HG02981 (cell line): ENCODE data around the gene FOXJ1.

ENCODE experiments used
- ATAC-seq: cut with Tn5 transposase; IDR thresholded peaks from one replicate; pipeline ENCODE4 v1.9.1; 2021; ENCODE audit warnings: mild to moderate bottlenecking, moderate library complexity; ENCODE audit not compliant: unreplicated experiment

Gene FOXJ1

DNA sequence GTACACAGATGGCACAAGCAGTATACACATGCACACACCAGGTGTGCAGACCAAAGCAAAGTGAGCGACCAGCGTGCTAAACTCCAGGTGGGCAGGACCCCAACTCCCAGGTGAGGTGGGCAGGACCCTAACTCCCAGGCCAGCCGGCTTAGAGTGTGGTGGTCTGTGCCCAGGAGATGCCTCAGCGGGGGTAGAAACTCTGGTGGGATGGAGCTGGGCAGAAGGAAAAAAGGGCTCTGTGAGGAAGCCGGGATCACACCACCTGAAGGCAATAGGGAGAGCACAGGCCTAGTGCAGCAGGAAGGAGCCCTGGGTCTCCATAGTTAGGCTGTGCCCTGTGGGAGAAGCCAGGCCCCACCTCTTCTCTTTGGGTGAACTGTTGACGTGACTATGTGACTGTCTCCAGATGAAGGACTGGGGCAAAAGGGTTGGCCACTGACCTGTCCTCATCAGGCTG, 1.6 kb upstream of the FOXJ1 start:
- no peak for ATAC-seq

DNA sequence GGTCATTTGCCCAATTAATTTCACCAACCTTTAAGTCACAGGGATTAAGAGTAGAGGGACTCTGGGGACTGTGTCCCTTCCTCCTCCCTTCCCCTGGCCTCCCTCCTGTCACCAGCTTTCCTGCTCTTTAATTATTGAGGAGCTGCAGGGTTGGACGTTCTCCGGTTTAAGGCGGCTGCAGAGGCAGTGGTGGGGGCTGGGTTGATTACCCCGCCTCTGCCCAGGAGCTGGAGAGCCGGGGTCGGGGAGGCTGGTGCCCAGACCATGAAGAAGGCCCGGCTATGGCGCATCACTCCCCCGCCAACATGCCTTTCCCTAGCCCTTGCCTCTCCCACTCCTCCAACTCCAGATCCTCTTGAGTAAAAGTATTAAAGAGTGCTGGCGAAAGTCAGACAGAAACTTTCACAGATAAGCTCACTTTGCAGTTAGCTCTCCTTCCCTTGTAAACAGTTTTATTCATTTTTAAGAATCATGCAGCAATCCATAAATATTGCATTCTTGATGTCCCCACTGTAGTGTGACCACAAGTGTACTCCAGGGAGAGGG, 1.1 kb upstream of the FOXJ1 start:
- no peak for ATAC-seq

DNA sequence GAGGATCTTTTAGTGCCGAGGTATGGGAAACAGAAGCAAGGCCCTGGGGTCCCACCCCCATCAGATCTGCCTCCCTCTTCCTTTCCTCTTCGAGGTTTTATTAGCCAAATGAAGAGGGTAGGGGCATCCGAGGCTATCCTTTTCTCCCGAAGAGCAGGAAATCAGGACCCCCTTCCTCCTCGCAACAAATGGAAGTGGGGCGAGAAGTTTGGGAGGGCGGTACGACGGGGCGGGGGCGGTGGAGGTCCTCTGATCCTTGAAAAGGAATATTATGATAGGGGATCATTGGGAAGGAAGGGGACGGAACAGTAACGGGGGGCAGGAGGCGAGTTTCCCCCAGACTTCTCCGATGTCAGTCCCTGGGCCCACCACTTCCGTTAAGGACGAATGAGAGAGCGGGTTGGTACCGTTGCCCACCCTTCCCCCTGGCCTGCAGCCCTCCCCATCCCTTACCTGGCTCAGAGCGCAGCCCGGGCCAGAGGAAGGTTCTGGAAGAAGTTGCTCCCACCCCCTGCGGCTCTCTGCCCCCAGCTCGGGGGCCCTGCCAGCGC, 309 bp downstream of the FOXJ1 start:
- ATAC-seq: peak; percentile 15

DNA sequence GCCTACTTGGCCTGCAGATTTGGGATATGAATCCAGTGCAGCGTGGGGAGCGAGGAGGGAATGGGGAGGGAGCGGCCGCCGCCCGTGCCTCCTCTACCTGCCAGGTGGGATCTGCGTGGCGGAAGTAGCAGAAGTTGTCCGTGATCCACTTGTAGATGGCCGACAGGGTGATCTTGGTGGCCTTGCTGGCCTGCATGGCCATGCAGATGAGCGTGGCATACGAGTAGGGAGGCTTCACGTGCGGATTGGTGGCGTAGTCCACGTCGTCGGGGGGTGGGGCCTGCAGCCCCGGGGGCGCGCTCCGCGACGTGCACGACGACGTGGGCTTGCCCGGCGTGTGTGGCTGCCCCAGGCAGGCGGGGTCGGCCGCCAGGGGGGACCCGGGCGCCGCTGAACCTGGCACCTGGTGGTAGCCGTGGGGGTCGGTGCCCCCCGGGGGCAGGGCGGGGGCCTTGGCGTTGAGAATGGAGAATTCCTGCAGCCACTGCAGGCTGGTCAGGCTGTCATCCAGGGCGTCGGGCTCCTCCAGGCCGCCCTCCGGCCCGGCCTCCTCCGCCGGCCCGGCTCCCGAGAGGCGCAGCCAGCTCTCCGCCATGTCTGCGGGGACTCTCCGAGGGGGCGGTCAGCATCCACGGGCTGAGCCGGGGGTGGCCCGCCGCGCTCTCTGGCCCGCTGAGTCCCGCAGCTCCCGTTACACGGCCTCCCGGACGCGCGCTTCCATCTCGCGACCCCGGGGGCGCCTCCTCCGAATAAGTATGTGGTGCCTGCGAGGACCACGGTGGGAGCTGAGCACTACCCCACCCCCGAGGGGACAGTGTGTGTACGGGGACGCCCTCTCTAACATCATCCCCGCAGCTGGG, 1.0 kb downstream of the FOXJ1 start:
- ATAC-seq: no peak

- no peak for ATAC-seq
Observed at GRCh38 chr17:76138896-76139752, 1.9 kb downstream of the FOXJ1 start.

GRCh38 chr17:76138234-76138895, 2.7 kb downstream of the FOXJ1 start:
- no peak for ATAC-seq

DNA sequence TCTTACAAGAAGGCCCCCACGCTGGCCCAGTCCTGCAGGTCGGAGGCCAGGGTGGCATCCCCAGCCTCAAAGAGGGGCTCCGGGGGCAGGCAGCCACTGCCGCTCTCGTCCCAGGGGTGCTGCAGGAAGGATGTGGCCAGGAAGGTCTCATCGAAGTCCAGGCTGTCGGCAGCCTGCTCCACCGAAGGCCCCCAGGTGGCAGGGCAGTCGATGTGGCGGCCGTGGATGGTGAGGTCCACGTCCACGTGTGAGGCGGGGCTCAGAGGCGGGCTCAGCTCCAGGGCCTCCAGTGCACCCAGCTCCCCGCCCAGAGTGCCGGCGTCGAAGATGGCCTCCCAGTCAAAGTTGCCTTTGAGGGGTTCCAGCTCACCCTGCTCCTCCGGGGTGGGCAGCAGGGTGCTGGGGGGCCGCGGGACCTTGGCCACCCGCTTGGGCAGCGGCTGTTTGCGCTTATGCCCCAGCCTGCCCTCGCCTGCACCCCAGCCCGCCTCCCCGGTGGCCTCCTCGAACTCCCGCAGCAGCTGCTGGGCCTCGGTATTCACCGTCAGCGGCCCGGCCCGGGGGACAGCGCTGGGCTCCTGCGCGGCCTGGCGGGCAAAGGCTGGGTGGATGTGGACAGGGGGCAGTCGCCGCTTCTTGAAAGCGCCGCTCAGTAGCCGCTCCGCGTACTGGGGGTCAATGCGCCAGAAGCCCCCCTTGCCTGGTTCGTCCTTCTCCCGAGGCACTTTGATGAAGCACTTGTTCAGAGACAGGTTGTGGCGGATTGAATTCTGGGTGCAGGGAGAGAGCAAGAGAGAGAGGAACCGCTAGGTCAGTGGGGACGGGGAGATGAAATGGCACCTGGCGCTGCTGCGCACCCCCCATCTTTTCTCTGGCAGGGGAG, 3.5 kb downstream of the FOXJ1 start:
- no peak for ATAC-seq

DNA sequence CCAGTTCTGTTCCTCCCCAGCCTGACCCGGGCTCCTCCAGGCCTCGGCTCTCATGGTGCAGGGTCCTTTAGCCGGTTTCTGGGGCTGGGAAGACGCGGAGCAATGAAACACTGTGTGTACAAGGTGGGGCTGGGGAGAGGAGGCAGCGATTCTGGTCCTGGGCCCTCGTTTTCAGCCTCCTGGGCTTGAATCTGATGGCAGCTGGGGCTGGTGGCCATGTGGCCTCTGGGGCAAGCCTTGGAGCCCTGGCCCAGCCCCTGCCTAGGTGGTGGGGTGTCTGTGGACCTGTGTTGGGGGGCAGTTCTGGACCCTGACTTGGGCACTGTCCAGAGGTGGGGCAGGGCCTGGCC, 4.1 kb downstream of the FOXJ1 start:
- ATAC-seq: no peak

DNA sequence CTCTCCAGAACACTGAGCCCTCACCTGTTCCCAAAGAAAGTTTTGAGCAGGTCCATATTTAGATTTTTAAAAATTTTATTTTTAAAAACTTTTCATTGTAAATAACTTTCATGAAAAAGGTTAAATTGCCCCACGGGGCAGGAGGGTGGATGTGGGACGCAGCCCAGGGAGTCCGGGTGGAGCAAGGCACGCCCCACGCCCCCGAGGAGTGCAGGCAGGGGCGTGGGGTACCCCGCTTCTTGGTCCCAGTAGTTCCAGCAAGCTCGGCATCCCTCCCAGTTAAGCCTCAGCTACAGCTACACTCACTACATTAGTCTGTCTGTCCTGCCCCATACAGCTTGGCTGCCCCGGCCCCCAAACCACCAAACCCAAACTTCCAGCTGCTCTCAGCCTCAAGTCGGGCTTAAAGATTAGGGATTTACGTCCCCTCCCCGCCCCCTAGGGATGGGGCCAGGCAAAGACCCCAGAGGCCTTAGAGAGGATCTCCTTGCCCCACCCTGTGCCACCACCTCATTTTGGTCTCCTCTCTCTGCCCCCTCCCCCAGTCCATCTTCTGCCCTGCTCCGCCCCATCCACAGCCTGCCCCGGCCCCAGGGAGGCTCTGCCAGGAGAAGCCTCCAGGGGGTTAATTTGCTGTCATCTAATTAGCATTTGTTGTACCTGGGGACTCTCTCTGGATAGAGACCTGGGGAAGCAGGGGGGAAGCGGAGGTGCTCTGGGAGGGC, 4.6 kb downstream of the FOXJ1 start:
- ATAC-seq: no peak

DNA sequence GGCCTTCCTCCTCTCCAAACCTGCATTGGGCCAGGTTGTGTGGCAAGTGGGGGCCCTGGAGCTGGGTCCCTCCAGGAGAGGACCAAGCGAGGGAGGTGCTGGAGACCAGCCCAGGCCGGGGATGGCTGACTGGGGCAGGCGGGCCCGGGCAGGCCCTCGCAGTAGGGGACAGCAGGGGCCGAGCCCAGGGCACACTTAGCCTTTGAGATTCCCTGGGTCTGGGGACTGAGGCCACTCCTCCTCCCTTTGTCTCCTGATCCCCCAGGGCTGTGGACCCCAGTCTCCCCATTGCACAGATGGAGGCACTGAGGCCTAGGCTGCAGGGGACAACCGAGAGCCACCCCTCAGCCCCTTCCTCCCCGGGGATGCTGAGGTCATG, 5.2 kb downstream of the FOXJ1 start:
- ATAC-seq: no peak

DNA sequence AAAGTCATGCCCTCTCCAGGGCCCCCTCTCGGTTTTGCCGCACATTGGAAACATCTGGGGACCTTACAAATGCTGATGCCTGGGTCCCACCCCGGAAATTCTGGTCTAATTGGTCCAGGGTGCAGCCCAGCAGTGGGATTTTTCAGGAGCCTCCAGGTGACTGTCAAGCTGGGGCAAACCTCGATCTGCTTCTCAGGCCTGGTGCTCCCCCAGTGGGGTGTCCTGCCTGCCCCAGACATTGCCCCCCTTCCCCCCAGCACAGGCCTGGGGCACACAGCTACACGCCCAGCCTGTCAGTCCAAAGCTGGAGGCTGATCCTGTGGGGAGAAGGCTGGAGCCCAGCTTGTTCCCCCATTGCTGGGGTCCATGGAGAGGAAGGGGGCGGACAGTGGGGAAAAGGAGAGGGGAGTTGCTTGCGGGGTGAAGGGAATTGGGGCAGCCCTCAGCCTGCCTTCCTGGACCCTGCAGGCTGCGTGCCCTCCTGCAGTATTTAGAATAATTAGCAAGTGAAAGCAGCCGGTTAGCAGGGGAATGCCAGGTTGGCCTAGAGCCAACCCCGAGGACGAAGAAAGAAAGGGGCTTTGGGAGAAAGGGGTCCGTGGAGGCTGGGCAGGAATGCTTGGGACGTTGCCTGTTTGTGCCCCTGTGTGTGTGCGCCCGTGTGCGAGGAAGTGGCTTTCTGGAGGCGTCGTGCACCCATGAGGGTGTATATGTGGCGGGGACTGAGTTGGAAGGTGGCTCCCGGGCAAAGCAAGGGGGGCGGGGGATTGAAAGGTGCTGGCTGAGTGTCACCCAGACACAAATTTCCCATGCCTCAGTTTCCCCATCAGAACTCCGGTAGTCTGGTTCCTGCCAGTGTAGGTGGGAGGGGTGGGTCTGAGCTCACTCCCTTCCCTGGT, 5.9 kb downstream of the FOXJ1 start:
- ATAC-seq: no peak

GRCh38 chr17:76132574-76133338, 8.3 kb downstream of the FOXJ1 start:
- no peak for ATAC-seq

DNA sequence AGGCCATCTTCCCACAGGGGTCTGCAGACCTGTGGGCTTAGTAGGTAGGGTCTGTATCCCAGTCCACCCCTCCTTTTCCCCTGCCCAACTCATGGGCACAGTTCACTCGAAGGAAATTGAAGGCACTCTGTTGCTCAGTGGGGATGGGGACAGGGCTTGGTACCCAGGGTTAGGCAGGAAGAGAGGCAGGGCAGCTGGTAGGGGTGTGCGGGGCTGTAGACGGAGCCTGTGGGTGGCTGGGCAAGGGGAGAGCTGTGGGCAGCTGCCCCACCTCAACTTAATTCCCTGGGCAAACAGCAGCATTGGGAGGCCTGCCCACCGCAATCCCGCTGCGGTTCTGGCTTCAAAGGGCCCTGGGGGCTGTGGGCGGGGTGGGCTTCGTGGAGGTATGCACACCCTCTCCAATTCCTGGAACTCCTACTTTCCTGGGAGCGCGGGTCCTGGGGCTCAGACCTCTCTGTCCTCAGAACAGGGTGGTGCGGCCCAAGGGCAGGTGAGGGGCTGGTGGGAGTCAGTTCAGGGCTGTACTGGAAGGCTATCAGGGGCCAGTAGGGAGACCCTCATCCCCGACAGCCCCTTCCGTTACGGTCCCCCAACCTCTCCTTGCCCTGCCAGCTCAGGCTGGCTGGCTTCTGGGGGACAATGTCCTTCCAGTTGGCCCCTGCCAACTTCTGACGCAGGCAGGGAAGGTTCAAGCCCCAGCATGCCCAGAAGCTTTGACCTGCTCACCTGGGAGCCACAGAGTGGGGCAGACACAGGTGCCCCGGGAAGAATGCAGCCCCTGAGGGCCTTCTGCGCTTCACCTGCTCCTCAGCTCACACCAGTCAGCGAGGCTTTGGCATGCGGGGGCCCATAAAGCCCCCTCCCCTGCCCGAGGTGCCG, 9.1 kb downstream of the FOXJ1 start:
- no peak for ATAC-seq

GRCh38 chr17:76131051-76131691, 9.9 kb downstream of the FOXJ1 start:
- ATAC-seq: no peak

DNA sequence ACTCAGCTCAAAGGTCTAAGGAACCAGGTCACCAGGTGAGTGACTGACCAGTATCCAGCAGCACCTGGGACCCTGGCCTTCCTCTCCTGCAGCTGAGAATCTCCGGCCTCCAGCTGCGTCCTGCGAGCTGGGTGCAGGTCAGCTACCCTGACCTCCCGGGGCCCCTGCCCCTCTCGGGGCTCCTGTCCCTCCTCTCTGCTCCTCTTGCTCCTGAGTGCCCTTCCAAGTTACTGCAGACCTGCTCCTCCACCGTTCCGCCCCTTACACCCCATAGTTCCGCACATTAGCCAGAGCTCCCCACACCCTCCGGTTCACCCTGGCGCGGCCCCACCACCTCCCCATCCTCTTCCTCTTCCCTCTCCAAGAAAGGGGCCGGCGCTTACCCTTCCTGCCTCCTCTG, 10.6 kb downstream of the FOXJ1 start:
- ATAC-seq: no peak

- ATAC-seq: no peak
Observed at GRCh38 chr17:76125922-76126321, 15.1 kb downstream of the FOXJ1 start.
